Measurements from ENCODE around the gene FAM50B. TPM values are rescaled to one million over a fixed set of nuclear protein-coding genes. Genes with fewer than 3 reads are reported as not detected.

Gene FAM50B
- total and polyA plus RNA-seq, 2 of the 13 experiments (the other 11 are each of a cell fraction or from before 2014, with no cell fraction given): 0.05 TPM; not detected in 1

DNA sequence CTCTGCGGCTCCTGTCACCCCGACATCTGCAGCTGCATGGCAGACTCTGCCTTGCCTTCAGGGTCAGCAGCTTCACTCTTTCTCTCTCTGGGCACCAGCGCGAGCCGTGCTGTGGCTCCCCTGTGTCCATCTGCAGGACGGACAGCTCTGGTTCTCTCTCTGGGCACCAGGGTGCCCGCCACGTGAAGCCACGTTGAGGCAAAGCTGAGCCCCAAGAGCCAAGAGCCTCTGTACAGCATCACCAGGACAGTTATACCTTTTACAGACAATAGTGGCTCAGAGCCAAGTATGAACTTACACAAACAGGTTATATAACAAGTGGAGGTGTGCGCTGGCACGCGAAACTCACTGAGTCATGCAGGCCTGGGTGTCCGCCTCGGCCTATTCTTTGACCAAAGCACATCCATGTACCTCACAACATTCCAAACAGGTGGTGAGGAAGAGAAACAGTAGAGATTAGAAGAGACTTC is 50.8 kb downstream of the FAM50B start (continued):
- TF ChIP-seq NFIC (IDR thresholded peaks at IDR 0.05; ENCODE audit: low read length) (peak; percentile 78; the same call in 1 of the 2 replicates), LCORL (IDR thresholded peaks at IDR 0.05) (no peak), LCORL (CRISPR knock-in tag; IDR thresholded peaks at IDR 0.05) (0 out of 2 replicates have a peak, but pooled peaks have one; percentile 38), SPEN (CRISPR knock-in tag; IDR thresholded peaks at IDR 0.05; ENCODE audit: low read depth) (peak; percentile 16; the same call in 1 of the 2 replicates), NCOA2 (CRISPR knock-in tag; IDR thresholded peaks at IDR 0.05) (peak; percentile 30; the same call in 1 of the 2 replicates), TRIM24 (CRISPR knock-in tag; IDR thresholded peaks at IDR 0.05) (0 out of 2 replicates have a peak, but pooled peaks have one; percentile 32), MAX (IDR thresholded peaks at IDR 0.05) (peak; percentile 60; the same call in 1 of the 2 replicates), IKZF5 (CRISPR knock-in tag; IDR thresholded peaks at IDR 0.05) (peak; percentile 63; the same call in 1 of the 2 replicates), ZMYM4 (CRISPR knock-in tag; IDR thresholded peaks at IDR 0.05) (peak; percentile 33; the same call in 1 of the 2 replicates), ZBED4 (CRISPR knock-in tag; IDR thresholded peaks at IDR 0.05; ENCODE audit: borderline replicate concordance) (no peak), HES4 (CRISPR knock-in tag; IDR thresholded peaks at IDR 0.05; ENCODE audit: borderline replicate concordance) (0 out of 2 replicates have a peak, but pooled peaks have one; percentile 35), ERF (CRISPR knock-in tag; IDR thresholded peaks at IDR 0.05) (peak; percentile 77), MTA1 (CRISPR knock-in tag; IDR thresholded peaks at IDR 0.05; ENCODE audit: borderline replicate concordance) (peak; percentile 64; the same call in 1 of the 2 replicates), MYC (CRISPR knock-in tag; IDR thresholded peaks at IDR 0.05; ENCODE audit: borderline replicate concordance) (peak; percentile 34; the same call in 1 of the 2 replicates)
- TF ChIP-seq, protein P1, sequence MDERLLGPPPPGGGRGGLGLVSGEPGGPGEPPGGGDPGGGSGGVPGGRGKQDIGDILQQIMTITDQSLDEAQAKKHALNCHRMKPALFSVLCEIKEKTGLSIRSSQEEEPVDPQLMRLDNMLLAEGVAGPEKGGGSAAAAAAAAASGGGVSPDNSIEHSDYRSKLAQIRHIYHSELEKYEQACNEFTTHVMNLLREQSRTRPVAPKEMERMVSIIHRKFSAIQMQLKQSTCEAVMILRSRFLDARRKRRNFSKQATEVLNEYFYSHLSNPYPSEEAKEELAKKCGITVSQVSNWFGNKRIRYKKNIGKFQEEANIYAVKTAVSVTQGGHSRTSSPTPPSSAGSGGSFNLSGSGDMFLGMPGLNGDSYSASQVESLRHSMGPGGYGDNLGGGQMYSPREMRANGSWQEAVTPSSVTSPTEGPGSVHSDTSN (CRISPR knock-in tag; IDR thresholded peaks at IDR 0.05): no peak
- TF ChIP-seq, protein P2, sequence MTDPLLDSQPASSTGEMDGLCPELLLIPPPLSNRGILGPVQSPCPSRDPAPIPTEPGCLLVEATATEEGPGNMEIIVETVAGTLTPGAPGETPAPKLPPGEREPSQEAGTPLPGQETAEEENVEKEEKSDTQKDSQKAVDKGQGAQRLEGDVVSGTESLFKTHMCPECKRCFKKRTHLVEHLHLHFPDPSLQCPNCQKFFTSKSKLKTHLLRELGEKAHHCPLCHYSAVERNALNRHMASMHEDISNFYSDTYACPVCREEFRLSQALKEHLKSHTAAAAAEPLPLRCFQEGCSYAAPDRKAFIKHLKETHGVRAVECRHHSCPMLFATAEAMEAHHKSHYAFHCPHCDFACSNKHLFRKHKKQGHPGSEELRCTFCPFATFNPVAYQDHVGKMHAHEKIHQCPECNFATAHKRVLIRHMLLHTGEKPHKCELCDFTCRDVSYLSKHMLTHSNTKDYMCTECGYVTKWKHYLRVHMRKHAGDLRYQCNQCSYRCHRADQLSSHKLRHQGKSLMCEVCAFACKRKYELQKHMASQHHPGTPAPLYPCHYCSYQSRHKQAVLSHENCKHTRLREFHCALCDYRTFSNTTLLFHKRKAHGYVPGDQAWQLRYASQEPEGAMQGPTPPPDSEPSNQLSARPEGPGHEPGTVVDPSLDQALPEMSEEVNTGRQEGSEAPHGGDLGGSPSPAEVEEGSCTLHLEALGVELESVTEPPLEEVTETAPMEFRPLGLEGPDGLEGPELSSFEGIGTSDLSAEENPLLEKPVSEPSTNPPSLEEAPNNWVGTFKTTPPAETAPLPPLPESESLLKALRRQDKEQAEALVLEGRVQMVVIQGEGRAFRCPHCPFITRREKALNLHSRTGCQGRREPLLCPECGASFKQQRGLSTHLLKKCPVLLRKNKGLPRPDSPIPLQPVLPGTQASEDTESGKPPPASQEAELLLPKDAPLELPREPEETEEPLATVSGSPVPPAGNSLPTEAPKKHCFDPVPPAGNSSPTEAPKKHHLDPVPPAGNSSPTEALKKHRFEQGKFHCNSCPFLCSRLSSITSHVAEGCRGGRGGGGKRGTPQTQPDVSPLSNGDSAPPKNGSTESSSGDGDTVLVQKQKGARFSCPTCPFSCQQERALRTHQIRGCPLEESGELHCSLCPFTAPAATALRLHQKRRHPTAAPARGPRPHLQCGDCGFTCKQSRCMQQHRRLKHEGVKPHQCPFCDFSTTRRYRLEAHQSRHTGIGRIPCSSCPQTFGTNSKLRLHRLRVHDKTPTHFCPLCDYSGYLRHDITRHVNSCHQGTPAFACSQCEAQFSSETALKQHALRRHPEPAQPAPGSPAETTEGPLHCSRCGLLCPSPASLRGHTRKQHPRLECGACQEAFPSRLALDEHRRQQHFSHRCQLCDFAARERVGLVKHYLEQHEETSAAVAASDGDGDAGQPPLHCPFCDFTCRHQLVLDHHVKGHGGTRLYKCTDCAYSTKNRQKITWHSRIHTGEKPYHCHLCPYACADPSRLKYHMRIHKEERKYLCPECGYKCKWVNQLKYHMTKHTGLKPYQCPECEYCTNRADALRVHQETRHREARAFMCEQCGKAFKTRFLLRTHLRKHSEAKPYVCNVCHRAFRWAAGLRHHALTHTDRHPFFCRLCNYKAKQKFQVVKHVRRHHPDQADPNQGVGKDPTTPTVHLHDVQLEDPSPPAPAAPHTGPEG (CRISPR knock-in tag; IDR thresholded peaks at IDR 0.05): no peak

Measured in HepG2 (cell line).